Vagina (tissue), 2 donors: Measurements from ENCODE around the gene SETX.

Source experiments
- CTCF ChIP-seq, 3 experiments: fragments of 450-650 bp in 2 of 3; fragments of 200-600 bp in 1 of 3; sonication (generic) in 1 of 3; IDR thresholded peaks; one replicate each; pipeline ENCODE4 v1.5.1; 2017 to 2019; ENCODE audit warnings: antibody characterized with exemption in 3 of 3, mild to moderate bottlenecking in 2 of 3, moderate library complexity in 2 of 3
- POLR2AphosphoS5 ChIP-seq, 2 donors: sonication (generic); formaldehyde crosslinking; IDR thresholded peaks; one replicate each; pipeline ENCODE4 v1.9.0; 2017; ENCODE audit warnings: antibody characterized with exemption in 2 of 2, mild to moderate bottlenecking in 2 of 2, low read depth in 1 of 2; ENCODE audit not compliant: insufficient read depth in 1 of 2

GRCh38 chr9:132243156-132244074 lies 111.4 kb downstream of the SETX start:
- no peak for TF ChIP-seq CTCF (IDR thresholded peaks at IDR 0.05)
- TF ChIP-seq POLR2AphosphoS5 (IDR thresholded peaks at IDR 0.05; ENCODE audit: insufficient read depth in 1 of 2, low read depth in 1 of 2), result no peak
